ENCODE results near the gene SEMA4C.

Gene SEMA4C

DNA sequence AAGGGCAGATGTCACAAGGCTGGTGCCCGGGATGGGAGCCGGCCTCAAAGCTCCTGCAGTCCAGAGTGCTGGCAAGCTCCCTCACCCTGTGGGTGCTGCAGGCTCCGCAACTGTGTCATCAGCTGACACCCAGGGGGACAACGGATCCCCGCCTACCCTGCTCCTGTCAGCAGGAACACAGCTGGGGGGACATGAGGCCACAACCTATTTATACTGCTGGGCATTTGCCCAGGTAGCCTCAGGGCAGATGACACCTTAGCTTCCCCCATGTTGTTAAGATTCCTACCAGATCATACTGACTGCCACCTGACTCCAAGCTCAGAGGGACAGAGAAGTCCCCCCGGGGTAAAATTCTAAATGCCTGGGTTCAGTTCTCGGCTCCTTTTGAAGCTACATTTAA, 27.3 kb downstream of the SEMA4C start:
- no peak for DNase-seq (ENCODE audit: low read depth)

DNA sequence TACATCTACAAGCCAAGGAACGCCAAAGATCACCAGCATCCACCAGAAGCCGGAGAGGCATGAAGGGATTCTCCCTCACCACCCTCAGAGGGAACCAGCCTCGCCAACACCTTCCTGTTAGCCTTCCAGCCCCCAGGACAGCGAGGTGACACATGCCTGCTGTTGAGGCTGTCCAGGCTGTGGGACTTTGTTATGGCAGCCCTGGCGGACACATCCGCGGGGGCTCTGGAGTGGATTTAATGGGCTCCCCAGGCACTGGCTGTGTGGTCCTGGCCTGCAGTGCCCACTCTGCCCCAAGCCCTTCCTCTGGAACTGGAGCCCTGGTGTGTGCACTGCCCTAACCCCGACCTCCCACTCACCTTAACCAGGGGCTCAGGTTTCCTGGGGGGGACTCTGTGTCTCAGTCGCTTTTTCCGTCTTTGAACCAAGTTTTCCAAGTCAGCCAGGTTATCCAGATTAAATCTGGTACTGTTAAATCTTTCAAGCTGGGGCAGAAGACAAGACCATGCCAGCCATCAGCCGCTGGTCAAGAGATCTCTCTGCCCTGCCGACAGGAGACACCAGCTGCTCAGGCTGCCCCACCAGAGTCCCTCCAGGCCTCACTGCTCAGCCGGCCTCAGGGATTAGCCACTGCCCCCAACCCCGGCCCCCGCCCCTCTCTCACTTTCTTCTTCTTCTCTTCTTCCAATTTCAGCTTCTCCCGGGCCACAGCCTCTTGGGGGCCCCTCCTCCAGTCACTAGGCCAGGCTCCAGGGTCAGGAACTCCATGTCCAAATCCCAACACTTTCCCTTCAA, 28.0 kb downstream of the SEMA4C start:
- DNase-seq (ENCODE audit: low read depth) = no peak

DNA sequence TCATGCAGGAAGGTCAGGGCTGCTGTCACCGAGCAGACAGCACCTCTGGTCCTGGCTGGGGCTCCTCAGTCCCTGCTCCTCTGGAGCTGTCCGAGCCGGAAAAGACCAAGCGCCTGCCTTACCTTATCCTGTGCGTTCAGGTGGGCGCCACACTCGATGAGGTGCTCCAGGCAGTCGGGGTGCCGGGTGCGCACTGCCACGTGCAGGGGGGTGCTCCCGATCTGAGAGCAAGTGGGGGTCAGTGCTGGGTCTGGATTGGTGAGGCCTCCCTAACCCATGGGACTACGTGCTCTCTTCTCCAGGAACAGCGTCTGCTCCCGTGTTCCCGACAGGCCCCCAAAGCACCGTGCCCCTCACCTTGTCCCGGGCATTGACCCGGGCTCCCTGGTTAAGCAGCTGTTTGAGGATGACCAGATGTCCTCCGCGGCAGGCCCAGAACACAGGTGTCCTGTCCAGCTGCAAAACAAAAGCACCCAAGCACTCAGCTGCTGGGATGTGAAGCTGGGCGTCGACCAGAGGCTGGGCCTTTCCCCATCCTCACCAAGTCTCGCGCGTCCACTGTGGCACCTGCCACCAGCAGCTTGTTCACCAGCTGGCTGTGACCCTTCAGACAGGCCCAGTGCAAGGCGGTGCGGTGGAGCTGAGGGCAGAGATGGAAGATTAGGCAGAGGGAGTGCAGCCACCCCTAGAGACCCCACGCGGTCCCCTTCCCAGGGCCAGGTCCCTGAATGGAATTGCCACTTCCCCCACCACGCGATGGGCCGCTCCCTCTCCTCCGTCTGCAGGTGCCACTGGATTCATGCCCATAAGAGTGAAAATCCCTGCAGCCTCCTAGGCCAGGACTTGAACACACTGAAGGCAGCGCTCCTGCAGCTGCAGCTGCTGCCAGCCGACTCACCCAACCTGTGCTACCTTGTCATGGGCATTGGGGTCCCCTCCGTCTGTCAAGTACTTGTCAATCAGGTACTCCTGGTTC, 29.7 kb downstream of the SEMA4C start:
- DNase-seq (ENCODE audit: low read depth) = no peak

DNA sequence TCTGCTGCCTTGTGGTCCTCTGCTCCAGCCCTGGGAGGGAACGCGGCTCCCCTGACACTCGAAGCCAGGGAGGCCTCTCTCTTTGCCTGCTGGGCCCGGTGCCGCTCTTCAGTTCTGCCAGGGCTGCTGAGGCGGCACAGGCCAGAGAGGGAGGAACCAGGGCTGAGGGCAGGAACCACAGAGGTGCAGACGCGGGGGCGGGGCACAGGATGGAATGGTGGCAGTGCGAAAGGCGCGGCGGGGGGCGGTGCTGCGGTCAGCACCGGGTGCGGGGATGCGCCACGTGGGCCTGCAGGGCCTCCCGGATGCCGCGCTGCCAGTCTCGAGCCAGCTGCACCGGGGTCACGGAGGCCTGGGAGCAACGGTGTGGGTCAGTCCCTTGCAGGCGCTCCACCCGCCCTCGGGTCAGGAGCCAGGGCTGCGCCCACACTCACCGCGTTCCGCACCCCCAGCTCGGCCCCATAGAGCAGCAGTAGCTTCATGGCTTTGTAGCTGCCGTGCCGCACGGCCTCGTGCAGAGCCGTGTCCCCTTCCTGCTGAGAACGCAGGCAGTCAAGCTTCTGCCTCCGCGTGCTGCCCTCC, 30.5 kb downstream of the SEMA4C start:
- no peak for DNase-seq (ENCODE audit: low read depth)

DNA sequence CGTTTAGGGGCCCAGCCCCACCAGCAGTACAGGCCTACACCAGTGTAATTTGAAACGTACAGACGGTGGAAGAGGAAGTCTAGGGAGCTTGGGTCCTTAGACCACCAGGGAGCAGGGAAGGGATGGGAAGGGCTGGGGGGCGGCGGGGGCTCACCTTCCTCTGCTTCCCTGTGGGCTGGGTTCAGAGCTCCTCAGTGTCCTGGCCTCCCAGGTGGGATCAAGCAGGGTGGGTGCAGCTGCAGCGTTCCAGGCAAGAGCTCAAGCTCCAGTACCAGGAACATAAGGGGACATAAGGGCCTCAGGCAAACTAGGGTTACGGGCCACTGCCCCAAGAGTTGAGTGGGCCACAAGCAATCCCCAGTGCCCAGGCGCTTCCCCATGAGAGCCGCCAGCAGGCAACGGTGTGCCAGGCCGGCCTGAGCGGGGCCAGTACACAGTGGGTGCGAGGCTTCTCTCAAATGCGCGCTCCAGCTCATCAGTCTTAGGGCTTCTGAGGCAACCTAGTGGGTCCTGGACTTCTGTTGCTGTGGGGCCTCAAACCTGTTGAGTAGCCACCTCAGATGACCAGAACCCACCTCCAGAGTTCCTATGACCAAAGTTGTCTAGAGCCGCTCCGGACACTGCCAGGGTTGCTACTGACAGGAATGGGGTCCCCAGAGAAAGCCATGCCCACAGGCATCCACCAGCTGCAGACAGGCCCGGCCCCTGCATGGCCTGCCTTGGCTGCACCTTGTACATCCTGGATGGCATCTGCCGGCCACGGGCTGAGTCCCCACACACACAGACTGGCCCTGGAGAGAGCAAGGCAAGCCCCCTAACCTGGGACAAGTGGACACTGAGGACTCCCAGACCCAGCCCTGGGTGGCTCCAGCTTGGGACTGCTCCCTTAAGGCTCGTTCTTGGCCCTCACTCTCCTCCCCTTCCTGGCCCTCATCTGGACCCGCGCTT, 31.3 kb downstream of the SEMA4C start:
- no peak for DNase-seq (ENCODE audit: low read depth)

DNA sequence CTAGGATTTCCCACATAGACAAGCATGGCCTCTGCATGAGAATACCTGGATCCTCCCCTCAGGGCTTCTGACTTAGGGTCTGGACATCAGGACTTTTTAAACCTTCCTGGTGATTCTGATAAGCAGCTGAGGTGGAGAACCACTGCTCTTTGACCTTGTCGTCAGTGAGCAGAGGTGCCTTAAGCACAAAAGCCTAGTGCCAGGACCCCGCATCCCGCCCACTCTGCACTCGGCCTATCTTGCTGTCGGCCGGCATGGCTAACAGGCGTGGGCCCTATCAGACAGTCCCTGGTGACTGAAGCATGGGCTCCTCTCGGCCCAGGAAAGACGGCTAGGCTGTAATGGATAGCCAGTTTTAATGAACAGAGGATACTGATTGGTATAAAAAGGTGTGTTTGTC, 32.3 kb downstream of the SEMA4C start:
- no peak for DNase-seq (ENCODE audit: low read depth)

DNA sequence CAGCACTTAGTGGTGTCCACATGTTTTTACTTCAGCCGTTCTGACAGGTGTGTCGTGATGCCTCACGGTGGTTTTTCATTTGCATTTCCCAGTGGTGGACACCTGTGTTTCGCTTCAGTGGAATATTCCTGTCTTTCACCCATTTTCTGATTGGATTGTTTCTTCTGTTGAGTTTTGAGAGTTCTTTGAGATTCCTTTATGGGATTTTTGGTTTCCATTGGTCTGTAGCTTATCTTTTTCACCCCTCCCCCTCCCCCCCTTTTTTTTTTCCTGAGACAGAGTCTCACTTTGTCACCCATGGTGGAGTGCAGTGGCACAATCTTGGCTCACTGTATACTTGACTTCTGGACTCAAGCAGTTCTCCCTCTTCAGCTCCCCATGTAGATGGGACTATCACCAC, 34.0 kb downstream of the SEMA4C start:
- no peak for DNase-seq (ENCODE audit: low read depth)

DNA sequence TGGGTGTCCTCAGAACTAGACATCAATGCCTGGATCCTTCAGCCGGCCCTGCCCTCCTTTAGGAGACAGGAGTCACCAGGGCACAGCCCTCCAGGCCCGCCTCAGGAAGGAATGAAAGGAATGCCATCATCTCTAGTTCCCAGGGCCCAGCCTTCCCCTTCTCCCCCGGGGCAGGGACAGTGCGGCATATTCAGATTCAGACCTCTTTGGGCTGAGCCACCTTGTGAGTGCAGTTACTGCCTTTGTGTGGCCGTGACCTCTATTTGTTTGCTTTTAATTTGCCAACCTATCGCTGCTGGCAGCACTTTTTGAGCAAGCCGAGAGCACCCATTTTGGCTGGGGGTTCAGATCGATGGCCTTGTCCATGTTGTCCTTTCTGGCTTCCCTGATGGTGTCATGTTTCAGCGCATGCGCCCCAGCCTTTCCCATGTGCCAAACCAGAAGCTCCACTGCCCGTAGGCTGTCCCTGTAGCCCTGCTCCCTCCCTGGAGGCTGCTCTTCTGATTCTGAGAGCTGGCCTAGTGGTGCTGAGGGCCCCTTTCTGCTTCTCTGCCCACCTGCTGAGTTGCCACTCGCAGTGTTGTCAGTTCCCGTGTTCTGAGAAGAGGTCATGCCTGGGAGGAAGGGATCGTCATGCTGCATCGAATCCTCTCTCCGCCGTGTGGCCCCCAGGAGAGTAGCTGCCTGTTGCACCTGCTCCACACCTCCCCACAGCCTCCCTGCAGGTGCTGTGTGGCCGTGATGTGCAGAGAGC, 36.9 kb downstream of the SEMA4C start:
- no peak for DNase-seq (ENCODE audit: low read depth)

DNA sequence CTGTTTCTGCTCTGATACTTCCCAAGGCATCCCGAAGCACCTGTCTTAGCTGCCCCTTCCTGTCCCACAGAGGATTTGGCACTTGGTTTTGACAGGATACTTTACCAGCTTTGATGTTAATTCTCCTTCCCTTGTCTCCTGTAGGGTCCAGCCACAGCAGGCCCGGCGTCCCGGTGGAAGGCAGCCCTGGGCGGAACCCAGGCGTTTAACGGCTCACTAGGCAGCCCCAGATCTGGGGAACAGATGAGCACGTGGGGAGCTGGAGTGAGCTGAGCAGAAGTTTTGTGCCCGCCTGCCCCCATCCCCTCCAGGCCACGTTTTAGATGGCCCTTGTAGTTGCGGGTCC, 37.5 kb downstream of the SEMA4C start:
- DNase-seq (ENCODE audit: low read depth) = no peak

DNA sequence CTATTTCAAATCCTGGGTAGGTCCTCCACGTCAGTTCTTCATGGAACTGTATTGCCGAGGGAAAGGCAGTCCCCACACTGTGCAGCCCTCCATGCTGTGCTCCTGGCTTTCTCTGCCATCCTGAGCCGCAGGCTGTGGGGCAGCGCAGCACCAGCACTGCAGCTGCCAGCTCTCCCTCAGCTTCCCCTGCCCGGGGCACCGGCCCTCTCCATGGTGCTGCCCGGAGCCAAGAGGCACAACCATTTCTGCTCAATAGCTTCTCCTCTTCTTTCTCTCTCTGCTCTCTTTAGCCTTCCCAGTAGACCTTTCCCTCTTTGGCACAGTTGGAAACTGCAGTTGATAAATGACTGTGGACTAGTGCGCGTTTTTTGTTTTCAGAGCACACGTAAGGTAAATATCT, 38.2 kb downstream of the SEMA4C start:
- no peak for DNase-seq (ENCODE audit: low read depth)

DNA sequence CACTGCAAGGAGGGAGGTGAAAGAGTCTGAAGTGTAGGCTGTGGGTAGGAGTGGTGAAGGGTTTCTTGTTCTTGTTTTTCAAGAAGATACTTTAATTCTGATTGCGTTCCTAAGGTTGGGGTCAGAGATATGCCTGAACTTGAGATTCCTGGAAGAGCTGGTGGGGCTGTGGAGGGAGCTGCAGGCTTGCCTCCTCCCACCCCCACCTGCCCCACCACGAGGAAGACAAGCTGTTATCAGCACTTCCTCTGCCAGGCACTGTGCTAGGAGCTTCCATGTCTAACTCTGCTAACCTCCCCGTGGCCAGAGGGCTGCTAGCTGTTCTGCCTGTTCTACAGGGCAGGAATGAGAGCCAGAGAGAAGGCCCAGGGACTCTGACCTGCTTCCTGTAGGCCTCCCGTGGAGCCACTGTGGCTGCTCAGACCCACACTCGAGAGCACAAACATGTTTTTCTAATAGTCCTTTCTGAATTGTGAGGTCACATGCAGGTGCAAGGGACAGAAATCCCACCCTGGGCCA, 39.8 kb downstream of the SEMA4C start:
- no peak for DNase-seq (ENCODE audit: low read depth)

DNA sequence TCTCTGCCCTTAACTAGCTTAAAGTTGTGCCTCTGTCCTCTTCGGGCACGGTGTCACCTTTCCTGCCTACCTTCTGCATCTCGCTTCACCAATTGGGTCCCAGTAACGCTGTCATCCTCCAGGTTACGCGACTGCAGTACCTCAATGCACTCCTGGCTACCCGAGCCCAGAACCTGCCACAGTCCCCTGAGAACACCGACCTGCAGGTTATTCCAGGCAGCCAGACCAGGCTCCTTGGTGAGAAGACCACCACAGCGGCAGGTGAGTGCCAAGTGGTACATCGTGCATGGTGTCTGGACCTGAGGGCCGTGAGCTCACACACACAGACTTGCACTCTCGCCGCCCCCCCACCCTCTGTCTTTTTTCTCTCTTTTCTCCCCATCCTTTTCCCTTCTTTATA, 41.0 kb downstream of the SEMA4C start:
- DNase-seq (ENCODE audit: low read depth) = no peak

DNA sequence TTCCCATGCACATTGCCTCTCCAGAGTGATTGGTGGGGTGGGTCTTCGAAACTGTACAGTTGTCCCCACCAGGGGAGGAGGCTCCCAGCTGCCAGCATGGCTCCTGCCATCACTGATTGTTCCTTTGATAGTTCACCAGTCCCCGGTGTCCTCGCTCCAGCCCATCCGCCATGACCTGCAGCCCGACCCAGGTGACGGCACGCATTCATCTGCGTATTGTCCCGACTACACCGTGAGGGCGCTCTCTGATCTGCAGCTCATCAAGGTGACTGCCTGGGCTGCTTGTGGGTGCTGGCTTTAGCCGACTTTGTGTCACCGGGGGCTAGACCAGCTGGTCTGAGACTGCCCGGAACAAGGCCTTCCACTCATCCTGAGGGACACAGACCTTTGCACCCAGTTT, 41.4 kb downstream of the SEMA4C start:
- no peak for DNase-seq (ENCODE audit: low read depth)

DNA sequence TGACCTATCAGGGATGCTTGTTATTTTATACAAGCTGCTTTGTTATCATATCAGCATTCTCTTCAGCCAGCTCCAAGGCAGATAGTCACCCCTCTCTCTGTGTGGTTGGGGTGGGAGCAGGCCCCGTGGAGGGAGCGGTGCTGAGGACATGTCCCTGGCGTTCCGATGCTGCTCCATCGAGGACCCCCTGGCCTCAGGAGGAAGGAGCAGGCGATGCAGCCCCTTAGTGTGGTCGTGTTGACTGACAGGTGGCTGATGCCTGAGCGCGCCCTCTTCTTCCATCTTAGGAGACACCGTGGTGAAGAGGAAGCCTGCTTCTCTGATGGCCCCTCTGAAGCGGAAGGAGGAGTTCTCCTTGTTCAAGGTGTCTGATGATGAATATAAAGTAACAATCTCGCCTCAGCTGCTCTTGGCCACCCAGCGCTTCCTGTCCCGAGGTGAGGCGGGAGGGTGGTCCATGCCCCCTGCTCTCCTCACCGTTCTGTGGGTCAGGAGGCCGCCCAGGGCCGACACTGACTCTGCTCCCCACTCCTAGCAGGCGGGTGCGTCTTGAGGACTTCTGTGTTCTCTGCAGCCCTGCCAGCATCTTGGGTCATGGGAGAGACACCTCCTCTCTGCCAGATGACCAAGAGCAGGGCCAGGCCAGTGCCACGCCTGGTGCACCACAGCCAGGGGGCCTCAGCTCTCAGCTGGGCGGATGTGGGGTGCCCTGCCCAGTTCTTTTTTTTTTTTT, 43.2 kb downstream of the SEMA4C start:
- no peak for DNase-seq (ENCODE audit: low read depth)

DNA sequence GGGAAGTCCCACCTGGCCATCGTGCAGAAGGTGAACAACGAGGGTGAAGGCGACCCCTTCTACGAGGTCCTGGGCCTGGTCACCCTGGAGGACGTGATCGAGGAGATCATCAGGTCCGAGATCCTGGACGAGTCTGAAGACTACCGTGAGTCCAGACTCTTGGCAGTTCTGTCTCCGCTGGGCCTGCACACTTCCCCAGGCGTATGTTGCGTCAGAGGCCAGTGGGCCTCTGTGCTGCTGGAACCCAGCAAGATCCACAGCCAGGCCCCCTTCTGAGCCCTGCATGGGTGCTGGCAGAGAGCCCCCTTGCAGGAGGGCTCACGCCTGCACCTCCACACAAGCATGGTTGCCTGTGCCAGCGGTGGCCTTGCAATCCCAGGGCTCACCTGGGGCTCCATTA, 44.8 kb downstream of the SEMA4C start:
- DNase-seq (ENCODE audit: low read depth) = no peak

DNA sequence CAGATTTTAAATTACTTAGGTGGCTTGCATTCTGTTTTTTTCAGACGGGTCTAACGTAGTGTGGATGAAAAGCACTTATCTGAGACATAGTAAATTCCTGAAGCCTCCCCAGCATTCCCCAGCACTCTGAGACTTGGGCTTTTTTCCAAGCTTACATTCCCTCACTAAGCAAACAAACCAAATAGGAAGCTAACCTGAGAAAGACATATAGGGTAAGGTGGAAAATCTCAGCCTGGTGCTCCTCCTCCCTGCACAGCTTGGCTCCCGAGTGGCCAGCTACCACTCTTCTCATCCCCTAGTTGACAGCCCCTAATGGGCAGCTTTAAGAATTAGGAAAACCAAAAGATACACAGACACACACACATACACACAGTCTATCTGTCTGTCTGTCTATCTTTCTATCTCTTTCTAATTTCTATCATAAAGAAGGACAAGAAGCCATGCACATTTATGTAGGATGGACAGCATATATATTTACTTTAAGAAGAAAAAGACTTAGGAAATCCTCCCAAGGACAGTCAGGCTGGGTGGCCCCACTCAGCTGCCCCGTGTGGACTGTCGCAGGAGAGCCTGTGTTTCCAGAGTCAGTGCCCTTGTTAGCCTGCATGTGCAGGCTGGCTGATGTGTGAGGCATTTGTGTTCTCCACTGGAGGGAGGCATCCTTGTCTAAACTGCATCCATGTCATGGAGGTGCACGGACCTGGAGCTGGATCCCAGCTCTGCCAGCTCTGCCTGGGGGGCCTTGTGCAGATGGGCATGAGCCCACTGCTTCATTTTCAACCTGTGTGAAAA, 45.6 kb downstream of the SEMA4C start:
- DNase-seq (ENCODE audit: low read depth) = no peak

DNA sequence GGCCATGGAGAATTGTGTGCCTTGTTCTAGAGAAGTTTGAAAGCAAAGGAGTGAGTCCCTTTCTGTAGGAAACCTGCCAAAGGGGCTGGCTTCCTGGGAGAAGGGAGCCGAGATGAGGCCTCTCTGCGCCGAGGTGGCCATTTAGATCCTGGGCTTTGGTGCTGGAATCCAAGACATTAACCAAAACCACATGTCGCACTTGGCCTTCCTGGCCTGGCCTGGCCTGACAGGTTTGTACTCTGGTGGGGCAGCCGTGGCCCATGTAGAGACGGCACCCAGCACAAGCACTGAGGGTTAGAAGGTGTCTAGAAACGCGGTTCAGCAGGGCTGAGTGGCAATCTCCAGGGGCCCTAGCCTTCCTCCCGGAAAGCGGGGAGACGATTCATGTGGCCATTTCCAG, 46.7 kb downstream of the SEMA4C start:
- DNase-seq (ENCODE audit: low read depth) = no peak

DNA sequence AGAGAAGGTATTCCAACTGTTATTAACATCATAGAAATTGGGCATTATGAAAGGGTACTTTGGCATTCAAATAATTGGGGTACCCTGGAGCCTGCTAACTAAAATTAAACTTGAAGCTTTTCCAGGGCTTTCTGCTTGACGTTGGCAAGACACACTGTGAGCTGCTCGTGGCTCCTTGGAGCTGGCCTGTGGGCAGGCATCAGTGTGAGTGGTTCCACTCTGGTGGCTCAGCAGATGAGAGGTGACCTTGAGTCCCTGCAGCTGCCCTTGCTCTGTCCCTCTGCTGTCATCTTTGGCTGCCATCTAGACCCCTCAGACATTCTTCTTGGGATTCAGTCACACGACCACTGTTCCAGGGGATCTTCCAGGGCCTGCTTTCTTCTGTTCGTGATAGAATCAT, 47.1 kb downstream of the SEMA4C start:
- DNase-seq (ENCODE audit: low read depth) = no peak

DNA sequence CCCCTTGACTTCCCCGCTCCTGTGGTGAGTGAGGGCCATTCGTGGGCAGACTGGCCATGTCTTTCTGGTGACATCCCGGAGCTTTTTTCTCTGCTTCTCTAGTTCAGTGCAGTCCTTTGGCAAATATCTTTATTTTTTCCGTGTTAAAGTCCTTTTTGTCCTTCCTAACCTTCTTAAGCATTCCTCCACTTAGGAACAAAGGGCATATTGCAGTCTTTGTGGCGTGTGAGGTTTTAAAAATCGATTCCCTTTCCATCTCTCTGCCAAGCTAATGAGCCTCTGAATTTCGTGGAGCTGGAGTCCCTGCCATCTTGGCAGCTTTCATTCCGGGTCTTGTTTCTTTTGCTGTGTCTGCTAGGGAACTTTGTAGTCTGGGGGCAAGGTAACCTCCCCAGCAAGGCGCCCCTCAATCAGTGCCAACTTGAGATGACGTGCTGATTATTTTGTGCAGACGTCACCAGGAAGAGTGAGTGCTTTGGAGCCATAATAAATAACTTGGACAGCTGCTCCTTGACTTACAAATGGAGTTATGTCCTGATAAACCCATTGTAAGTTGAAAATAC, 48.7 kb downstream of the SEMA4C start:
- DNase-seq (ENCODE audit: low read depth) = no peak

All from GM04503 (cell line).